GM10266 (cell line): ENCODE measurements around the gene CCNL1.

Experiments used
- DNase-seq: peaks from one replicate; pipeline ENCODE4 v3.0.0; 2012; ENCODE audit errors: extremely low spot score
- CTCF ChIP-seq: IDR thresholded peaks from 2 replicates; pipeline ENCODE4 v1.5.1; 2012; ENCODE audit warnings: mild to moderate bottlenecking, low read depth; ENCODE audit not compliant: control insufficient read depth, insufficient read depth; ENCODE audit errors: missing control alignments

CCNL1 gene

GRCh38 chr3:157100608-157101396, 59.1 kb downstream of the CCNL1 start:
- DNase-seq: no peak
- no peak for TF ChIP-seq CTCF

DNA sequence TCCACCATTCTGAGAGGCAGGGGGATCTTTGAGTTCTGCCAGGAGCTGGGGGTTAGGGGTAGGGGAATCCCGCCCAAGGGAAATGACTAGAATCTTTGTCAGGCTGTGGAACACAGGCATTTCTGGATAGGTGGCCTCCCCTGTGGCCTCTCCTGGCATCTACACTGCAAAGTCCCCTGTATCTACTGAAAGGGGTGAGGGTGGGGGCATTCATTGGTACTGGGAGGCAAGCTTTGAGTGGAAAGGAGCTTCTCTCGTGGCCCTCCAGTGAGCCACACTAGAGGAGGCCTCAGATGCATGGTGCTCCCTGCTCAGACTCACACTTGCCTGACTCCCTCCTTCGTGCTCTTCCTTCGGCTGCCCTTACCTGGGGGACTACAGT, 59.9 kb downstream of the CCNL1 start:
- TF ChIP-seq CTCF: no peak

DNA sequence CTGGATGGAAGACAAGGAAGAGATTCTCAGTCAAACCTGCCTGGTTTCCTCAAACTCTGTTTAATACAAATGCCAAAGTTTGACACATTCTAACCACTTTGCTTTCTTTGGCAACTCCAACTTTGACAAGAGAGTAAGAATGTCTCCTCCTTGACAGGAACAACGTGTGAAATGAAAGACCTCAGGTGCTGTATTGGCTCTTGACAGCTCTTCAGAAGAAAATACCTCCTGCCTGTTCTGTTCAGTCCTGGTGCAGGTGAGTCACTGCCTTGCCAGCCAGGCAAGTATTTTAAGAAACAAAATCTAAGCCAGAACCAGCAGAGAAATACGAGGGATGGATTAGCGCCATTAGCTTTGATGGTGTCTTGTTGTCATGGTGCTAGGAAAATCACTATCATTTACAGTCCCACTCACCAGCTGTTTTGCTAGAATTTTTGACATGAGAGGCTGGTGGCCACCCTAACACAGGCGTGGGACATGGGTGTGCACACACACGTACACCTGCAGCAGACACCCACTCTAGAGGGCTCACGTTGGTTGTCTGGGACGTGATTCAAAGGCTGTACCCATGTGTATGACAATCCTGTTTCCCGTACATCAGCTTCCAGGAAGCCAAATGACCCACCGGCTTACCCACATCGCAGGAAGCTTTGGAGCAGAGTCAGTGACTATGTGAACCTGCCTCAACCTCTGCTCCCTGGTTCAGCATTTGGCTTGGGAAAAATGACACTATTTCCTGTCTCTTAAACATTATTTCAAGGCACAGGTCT, 60.4 kb downstream of the CCNL1 start:
- TF ChIP-seq CTCF: no peak
- DNase-seq: no peak

More for the DNA sequence above, 59.9 kb downstream of the CCNL1 start:
- DNase-seq: no peak

- no peak for TF ChIP-seq CTCF
- no peak for DNase-seq
Observed at GRCh38 chr3:157098823-157099185, 61.1 kb downstream of the CCNL1 start.

DNA sequence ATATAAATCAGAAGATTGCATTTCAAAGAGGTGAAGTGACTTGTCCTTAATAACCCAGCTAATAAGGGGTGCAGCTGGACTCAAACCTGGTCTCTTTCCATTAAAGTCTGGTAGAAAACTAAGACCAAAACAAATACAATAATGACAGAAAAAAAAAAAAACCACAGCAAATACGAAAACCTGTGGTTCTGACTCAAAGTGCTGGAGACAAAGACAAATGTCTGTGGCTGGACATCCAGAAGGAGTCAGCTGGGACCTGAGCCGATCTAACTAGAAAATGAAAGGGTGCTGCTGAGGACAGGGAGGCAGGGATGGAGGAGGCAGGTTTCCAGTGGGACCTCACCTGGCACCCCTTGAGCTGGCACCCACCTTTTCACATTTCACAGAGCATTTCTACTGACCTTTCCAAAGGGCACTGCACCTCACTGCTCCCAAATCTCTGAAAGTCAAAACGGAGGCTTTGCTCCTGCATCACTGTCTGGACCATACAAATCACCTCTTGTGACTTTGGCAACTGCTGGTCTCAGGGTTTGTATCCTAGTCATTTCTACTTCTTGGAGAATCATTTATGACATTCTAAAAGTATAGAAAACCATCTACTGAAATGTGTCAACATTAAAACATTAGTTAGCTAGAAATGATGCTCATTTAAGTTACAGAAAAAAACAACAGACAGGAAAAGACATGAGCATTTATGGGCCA, 61.7 kb downstream of the CCNL1 start:
- TF ChIP-seq CTCF: no peak
- DNase-seq: no peak
